Karpas-422 (cell line): ENCODE data around the gene CCDC120. TPM values are rescaled to one million over a fixed set of nuclear protein-coding genes. Genes with fewer than 3 reads are reported as not detected.

Experiments used
- DNase-seq: peaks from one replicate; pipeline ENCODE4 v3.0.0-alpha.2; 2015
- H2AFZ ChIP-seq: fragments of 200-600 bp; sonication (generic); 2 replicates; pipeline ENCODE4 v1.6.1; 2014; ENCODE audit warnings: antibody characterized with exemption, low read length, mixed read lengths
- H3K27ac ChIP-seq: fragments of 200-600 bp; sonication (generic); 2 replicates; pipeline ENCODE4 v1.5.1; 2014; ENCODE audit warnings: mild to moderate bottlenecking, low read length, moderate library complexity
- H3K27me3 ChIP-seq: fragments of 200-600 bp; sonication (generic); 2 replicates; pipeline ENCODE4 v1.6.1; 2014; ENCODE audit warnings: low read length, mixed read lengths
- H3K36me3 ChIP-seq: fragments of 200-600 bp; sonication (generic); 2 replicates; pipeline ENCODE4 v1.6.1; 2014; ENCODE audit warnings: low read length, mixed read lengths; ENCODE audit not compliant: insufficient read depth
- H3K4me1 ChIP-seq: fragments of 200-600 bp; sonication (generic); 2 replicates; pipeline ENCODE4 v1.6.1; 2014; ENCODE audit warnings: mild to moderate bottlenecking, low read length, mixed read lengths
- H3K4me2 ChIP-seq: fragments of 200-600 bp; sonication (generic); 2 replicates; pipeline ENCODE4 v1.6.1; 2014; ENCODE audit warnings: low read length, low read depth, mild to moderate bottlenecking; ENCODE audit not compliant: poor library complexity, severe bottlenecking
- H3K4me3 ChIP-seq: fragments of 200-600 bp; sonication (generic); 2 replicates; pipeline ENCODE4 v1.5.1; 2014; ENCODE audit warnings: mild to moderate bottlenecking, antibody characterized with exemption, low read length, mixed read lengths
- H3K79me2 ChIP-seq: fragments of 200-600 bp; sonication (generic); 2 replicates; pipeline ENCODE4 v1.6.1; 2014; ENCODE audit warnings: mild to moderate bottlenecking, low read length, mixed read lengths
- H3K9ac ChIP-seq: fragments of 200-600 bp; sonication (generic); 2 replicates; pipeline ENCODE4 v1.6.0; 2014; ENCODE audit warnings: low read length
- H3K9me2 ChIP-seq: fragments of 200-600 bp; sonication (generic), shearing (Covaris generic); replicated peaks from 2 replicates; pipeline ENCODE4 v1.6.0; 2014; ENCODE audit warnings: mild to moderate bottlenecking, low read length, moderate library complexity; ENCODE audit not compliant: insufficient read depth
- H3K9me3 ChIP-seq: fragments of 300-700, 200-600 bp; sonication (generic); 2 replicates; pipeline ENCODE4 v1.6.1; 2014; ENCODE audit warnings: low read length, mixed read lengths
- H4K20me1 ChIP-seq: fragments of 200-600 bp; sonication (generic); 2 replicates; pipeline ENCODE4 v1.6.1; 2014; ENCODE audit warnings: mild to moderate bottlenecking, antibody characterized with exemption, low read length, low read depth; ENCODE audit not compliant: insufficient read depth
- total RNA-seq: library from RNA; depleted of rRNA; stranded (reverse); fragments of >200 nt; shearing (Covaris generic); gene quantifications from 2 replicates; pipeline ENCODE4 v1.2.3, GENCODE V29; 2014; ENCODE audit warnings: low replicate concordance; rRNA removed

Gene CCDC120
- total RNA-seq, result not detected in 2 replicates

DNA sequence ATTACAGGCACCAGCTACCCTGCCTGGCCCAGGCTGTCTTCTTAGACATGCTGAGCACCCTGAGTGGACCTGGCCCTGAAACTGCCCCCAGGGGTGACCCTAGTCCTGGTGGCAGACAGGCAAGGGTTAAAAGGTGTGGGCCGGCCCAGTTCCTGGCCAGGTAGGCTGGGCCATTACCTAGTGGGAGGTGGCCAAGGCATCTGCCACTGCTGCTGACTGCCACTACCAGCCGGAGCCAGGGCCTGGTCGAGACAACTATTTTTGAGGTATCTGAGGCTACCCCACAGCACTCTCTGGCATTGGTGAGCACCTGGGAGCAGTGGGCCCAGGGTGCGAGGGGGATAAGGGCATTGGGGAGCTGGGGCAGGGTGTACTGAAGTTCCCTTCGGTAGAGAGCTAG lies at the start of gene CCDC120:
CCDC120 (plus strand) TSS at position 206 of the 400 bp plus-strand sequence. CDS start 3,043 bp downstream, outside the sequence.
- no peak within 1 kb of the TSS for H3K27ac ChIP-seq
- no peaks in the 10 kb centered on the region for H3K4me1 ChIP-seq
- H3K4me3 ChIP-seq, result no peak within 1 kb of the TSS
- no peaks in the 10 kb centered on the region for H4K20me1 ChIP-seq
- H3K9ac ChIP-seq, result no peak within 1 kb of the TSS
- H3K9me2 ChIP-seq, result no peaks in the 10 kb centered on the region
- no peak within 1 kb of the TSS for H2AFZ ChIP-seq
- no peaks in the 10 kb centered on the region for H3K36me3 ChIP-seq
- H3K9me3 ChIP-seq, result no peaks in the 10 kb centered on the region
- H3K79me2 ChIP-seq, result no peaks in the 10 kb centered on the region
- no peak within 1 kb of the TSS for H3K4me2 ChIP-seq
- no peak for DNase-seq
- no peaks in the 10 kb centered on the region for H3K27me3 ChIP-seq

DNA sequence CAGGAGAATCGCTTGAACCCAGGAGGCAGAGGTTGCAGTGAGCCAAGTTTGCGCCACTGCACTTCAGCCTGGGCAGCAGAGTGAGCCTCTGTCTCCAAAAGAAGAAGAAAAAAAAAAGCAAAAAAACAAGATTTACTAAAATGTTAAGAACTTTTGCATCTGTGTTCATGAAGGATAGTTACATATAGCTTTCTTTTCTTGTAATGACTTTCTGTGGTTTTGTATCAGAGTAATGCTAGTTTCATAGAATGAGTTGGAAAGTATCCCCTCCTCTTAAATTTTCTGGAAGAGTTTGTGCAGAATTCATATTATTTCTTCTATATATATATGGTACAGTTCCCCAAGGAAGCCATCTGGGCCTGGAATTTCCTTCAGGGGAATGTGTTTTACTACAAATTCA lies 39.7 kb upstream of the CCDC120 start:
- no peaks in the 10 kb centered on the region for H3K36me3 ChIP-seq
- no peaks in the 10 kb centered on the region for H3K9me2 ChIP-seq
- no peak for DNase-seq
- H3K4me1 ChIP-seq, result no peaks in the 10 kb centered on the region
- no peaks in the 10 kb centered on the region for H3K9me3 ChIP-seq
- no peak overlapping the region for H3K4me3 ChIP-seq
- H3K27me3 ChIP-seq, result no peaks in the 10 kb centered on the region
- H2AFZ ChIP-seq, result no peak overlapping the region
- no peaks in the 10 kb centered on the region for H4K20me1 ChIP-seq
- H3K9ac ChIP-seq, result no peak overlapping the region
- H3K4me2 ChIP-seq, result no peak overlapping the region
- H3K27ac ChIP-seq, result no peak overlapping the region
- no peaks in the 10 kb centered on the region for H3K79me2 ChIP-seq

DNA sequence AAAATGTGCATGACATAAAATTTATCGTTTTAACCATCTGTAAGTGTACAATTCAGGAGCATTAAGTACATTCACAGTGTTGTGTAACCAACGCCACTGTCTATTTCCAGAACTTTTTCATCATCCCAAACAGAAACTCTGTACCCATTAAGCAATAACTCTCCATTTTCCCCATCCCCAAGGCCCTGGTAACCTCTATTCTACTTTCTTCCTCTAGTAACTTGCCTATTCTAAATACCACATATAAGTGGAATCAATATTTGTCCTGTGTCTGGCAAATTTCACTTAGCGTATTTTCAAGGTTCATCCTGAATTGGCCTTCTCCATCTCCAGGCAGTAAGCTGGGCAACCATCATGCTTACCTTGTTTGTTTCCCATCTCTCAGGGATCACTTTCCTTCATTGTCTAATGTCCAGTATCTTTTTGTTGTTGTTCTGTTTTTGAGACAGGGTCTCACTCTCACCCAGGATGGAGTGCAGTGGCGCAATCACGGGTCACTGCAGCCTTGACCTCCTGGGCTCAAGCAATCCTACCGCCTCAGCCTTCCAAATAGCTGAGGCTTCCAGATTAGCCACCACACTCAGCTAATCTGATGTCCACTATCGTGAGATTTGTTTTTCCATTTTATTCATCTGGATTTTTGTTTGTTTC lies 39.1 kb upstream of the CCDC120 start:
- Histone ChIP-seq H3K27me3 (no peaks in the 10 kb centered on the region), H3K4me3 (no peak overlapping the region), H3K9me3 (no peaks in the 10 kb centered on the region), H3K27ac (no peak overlapping the region), H3K9me2 (no peaks in the 10 kb centered on the region), H3K4me1 (no peaks in the 10 kb centered on the region), H4K20me1 (no peaks in the 10 kb centered on the region), H2AFZ (no peak overlapping the region), H3K79me2 (no peaks in the 10 kb centered on the region), H3K4me2 (no peak overlapping the region), H3K36me3 (no peaks in the 10 kb centered on the region), H3K9ac (no peak overlapping the region)
- no peak for DNase-seq

- H3K27me3 ChIP-seq, result no peaks in the 10 kb centered on the region
- no peak for DNase-seq
- no peak overlapping the region for H3K9ac ChIP-seq
- H3K4me1 ChIP-seq, result no peaks in the 10 kb centered on the region
- H3K79me2 ChIP-seq, result no peaks in the 10 kb centered on the region
- H3K9me3 ChIP-seq, result no peaks in the 10 kb centered on the region
- H3K4me3 ChIP-seq, result no peak overlapping the region
- H4K20me1 ChIP-seq, result no peaks in the 10 kb centered on the region
- H3K4me2 ChIP-seq, result no peak overlapping the region
- no peaks in the 10 kb centered on the region for H3K36me3 ChIP-seq
- H2AFZ ChIP-seq, result no peak overlapping the region
- no peak overlapping the region for H3K27ac ChIP-seq
- no peaks in the 10 kb centered on the region for H3K9me2 ChIP-seq
Measured at GRCh38 chrX:49029876-49030275, 28.9 kb upstream of the CCDC120 start.

- DNase-seq, result no peak
- Histone ChIP-seq H3K9me3 (no peaks in the 10 kb centered on the region), H3K4me2 (no peak overlapping the region), H2AFZ (no peak overlapping the region), H3K79me2 (no peaks in the 10 kb centered on the region), H3K36me3 (no peaks in the 10 kb centered on the region), H3K4me3 (no peak overlapping the region), H3K27ac (no peak overlapping the region), H3K9ac (no peak overlapping the region), H3K27me3 (no peaks in the 10 kb centered on the region), H3K9me2 (no peaks in the 10 kb centered on the region), H4K20me1 (no peaks in the 10 kb centered on the region), H3K4me1 (no peaks in the 10 kb centered on the region)
Measured at GRCh38 chrX:49030283-49030682, 28.5 kb upstream of the CCDC120 start.

DNA sequence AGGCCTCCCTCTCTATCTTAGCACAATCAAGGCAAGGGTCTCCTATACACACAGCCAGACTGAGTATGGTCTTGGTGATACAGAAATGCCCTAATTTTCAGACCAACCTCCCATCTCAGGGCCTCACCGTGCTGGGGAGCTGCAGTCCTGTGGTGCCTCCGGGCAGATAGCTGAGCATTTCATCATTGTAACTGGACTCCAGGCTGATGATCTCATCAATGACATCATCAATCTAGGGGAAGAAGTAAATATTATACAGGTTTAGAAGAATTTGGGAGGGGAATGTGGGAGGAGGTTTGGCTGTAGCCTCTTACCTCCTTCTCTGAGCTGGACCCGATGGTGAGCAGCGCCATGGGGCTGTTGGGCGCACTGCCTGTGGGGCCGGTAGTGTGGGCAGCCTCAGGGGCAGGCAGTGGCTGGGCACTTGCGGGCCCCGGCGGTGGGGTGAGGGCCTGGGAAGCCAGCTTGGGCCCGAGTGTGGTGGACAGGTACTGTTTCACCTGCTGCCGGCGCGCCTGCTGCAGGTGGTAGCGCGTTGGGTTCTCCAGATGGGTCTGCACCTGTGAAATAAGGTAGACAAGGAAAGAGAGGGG lies 20.8 kb upstream of the CCDC120 start:
- H3K27ac ChIP-seq, result no peak overlapping the region
- no peak overlapping the region for H2AFZ ChIP-seq
- no peaks in the 10 kb centered on the region for H3K9me3 ChIP-seq
- no peak overlapping the region for H3K4me3 ChIP-seq
- H3K79me2 ChIP-seq, result peaks cover 16% of the 10 kb centered on the region
- H4K20me1 ChIP-seq, result no peaks in the 10 kb centered on the region
- DNase-seq, result no peak
- no peaks in the 10 kb centered on the region for H3K9me2 ChIP-seq
- no peak overlapping the region for H3K4me2 ChIP-seq
- H3K9ac ChIP-seq, result no peak overlapping the region
- no peaks in the 10 kb centered on the region for H3K36me3 ChIP-seq
- no peaks in the 10 kb centered on the region for H3K27me3 ChIP-seq
- peaks cover 12% of the 10 kb centered on the region for H3K4me1 ChIP-seq

DNA sequence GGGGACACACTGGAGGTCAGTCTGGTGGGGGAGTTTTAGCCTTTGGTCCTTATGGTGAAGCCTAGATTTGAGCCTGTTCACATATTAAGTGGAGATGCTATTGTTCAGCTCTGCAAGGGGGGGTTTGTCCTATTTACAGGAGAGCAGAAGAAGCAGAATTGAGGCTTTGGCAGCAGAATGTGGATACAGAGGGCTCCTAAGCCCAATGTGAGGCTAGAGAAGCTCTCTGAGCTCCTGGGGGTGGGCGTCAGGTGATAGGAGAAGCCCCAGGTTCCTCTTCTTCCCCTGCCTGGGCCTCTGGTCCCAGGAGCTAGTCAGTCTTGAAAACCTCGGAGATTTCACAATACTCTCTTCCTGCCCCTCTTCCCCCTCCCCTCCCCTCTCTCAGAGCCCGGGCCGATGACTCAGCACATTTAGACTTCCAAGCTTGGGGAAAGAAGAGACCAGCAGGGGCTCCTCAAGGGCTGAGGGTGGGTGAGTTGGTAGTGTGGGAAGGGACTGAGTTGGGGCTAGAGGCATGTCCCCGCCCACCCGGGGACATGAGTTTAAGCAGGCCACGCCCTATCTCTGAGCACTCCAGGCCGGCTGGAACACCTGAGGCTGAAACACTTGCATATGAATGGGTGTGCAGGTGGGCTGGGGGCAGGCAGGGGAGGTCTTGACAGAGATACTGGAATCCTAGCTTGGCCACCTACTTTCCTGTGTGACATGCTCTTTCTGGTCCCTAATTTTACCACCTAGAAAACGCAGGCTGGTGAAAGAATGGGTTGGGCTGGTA lies 19.0 kb upstream of the CCDC120 start:
- no peaks in the 10 kb centered on the region for H3K27me3 ChIP-seq
- no peak overlapping the region for H2AFZ ChIP-seq
- no peaks in the 10 kb centered on the region for H3K36me3 ChIP-seq
- peaks cover 16% of the 10 kb centered on the region for H3K79me2 ChIP-seq
- no peak overlapping the region for H3K4me3 ChIP-seq
- H3K27ac ChIP-seq, result no peak overlapping the region
- H3K9ac ChIP-seq, result no peak overlapping the region
- no peaks in the 10 kb centered on the region for H4K20me1 ChIP-seq
- H3K9me3 ChIP-seq, result no peaks in the 10 kb centered on the region
- no peaks in the 10 kb centered on the region for H3K9me2 ChIP-seq
- no peak overlapping the region for H3K4me2 ChIP-seq
- H3K4me1 ChIP-seq, result peaks cover 18% of the 10 kb centered on the region
- DNase-seq, result no peak

- Histone ChIP-seq H3K4me3 (no peak overlapping the region), H3K79me2 (peaks cover 16% of the 10 kb centered on the region), H3K4me1 (peaks cover 18% of the 10 kb centered on the region), H3K27me3 (no peaks in the 10 kb centered on the region), H3K9me2 (no peaks in the 10 kb centered on the region), H3K9ac (no peak overlapping the region), H3K27ac (no peak overlapping the region), H2AFZ (no peak overlapping the region), H3K4me2 (no peak overlapping the region), H3K36me3 (no peaks in the 10 kb centered on the region), H4K20me1 (no peaks in the 10 kb centered on the region), H3K9me3 (no peaks in the 10 kb centered on the region)
- DNase-seq, result no peak
Measured at GRCh38 chrX:49040376-49040955, 18.3 kb upstream of the CCDC120 start.
